Measurements from ENCODE around the gene GNS. TPM values are rescaled to one million over a fixed set of nuclear protein-coding genes. Genes with fewer than 3 reads are reported as not detected.
"Not testable (repeated sequence)": the region's sequence is repeated elsewhere in the genome, so short reads cannot be mapped to it uniquely, and the experiment has no call there.

The GNS gene
- total RNA-seq, 2 donors from 2014 or later: 18.9 to 43.7 TPM

DNA sequence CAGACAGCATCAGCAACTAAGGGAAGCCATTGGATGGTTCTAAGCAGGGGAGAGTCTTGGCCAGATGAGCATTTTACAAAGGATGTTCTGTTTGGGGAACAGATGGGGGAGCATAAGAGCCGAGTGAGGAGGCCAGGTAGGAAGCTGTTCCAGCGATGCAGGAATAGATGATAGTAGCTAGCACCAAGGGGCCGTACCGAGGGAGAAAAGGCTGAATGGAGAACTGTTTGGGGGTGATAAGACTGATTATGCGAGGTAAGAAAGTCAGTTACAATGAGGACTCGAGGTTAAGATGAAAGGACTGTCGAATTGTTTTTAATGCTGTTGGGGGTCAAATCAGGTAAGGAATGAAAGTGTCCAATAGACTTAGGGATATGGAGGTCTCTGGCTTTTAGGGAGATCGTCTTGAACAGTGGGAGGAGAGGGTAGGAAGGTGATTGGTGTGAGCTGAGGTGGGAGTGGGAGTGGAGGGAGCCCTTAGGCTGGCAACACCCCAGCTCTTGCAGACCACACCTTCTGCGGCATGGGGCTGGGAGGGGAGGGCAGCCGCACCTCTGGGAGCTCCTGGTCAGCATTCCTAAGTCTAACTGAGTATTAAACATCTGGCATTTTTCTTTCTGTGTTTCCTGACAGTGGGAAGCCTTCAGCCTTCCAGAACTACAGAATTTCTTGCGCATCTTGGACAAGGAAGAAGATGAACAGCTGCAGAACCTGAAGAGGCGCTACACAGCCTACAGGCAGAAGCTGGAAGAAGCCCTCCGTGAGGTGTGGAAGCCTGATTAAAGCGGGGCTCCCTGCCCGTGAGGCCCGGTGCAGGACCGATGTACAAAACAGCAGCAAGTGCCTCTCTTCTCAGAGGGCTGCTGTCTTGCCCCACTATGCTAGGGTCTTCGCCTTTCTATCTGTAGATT, 64.8 kb downstream of the GNS start:
- DNase-seq (ENCODE audit: low spot score): no peak
- no peak overlapping the region for H3K4me3 Mint-ChIP-seq
- no peaks in the 10 kb centered on the region for H3K27me3 Mint-ChIP-seq
- H3K36me3 Mint-ChIP-seq: peaks cover 21% of the 10 kb centered on the region
- H3K4me1 Mint-ChIP-seq (ENCODE audit: low read depth in 2 of 2): peaks cover 31 to 36% of the 10 kb centered on the region in 2 donors
- H3K27ac Mint-ChIP-seq: peak overlapping the region; percentile 32 to 49
- no peaks in the 10 kb centered on the region for H3K9me3 Mint-ChIP-seq
- ATAC-seq: no peak

- ATAC-seq (no peak), DNase-seq (ENCODE audit: low spot score) (no peak)
- Mint-ChIP-seq H3K36me3 (peaks cover 21% of the 10 kb centered on the region), H3K4me1 (ENCODE audit: low read depth in 2 of 2) (peaks cover 35 to 38% of the 10 kb centered on the region in 2 donors), H3K4me3 (no peak overlapping the region), H3K9me3 (no peaks in the 10 kb centered on the region), H3K27me3 (no peaks in the 10 kb centered on the region), H3K27ac (peak overlapping the region; percentile 5 to 86)
Observed at GRCh38 chr12:64691795-64692583, 67.2 kb downstream of the GNS start.

- H3K4me1 Mint-ChIP-seq (ENCODE audit: low read depth in 2 of 2): peaks cover 29 to 38% of the 10 kb centered on the region in 2 donors
- H3K36me3 Mint-ChIP-seq: peaks cover 21% of the 10 kb centered on the region
- no peak for ATAC-seq
- H3K27ac Mint-ChIP-seq: peak overlapping the region; percentile 5 to 86
- no peak overlapping the region for H3K4me3 Mint-ChIP-seq
- H3K27me3 Mint-ChIP-seq: no peaks in the 10 kb centered on the region
- DNase-seq (ENCODE audit: low spot score): no peak
- no peaks in the 10 kb centered on the region for H3K9me3 Mint-ChIP-seq
Observed at GRCh38 chr12:64691227-64691794, 67.9 kb downstream of the GNS start.

DNA sequence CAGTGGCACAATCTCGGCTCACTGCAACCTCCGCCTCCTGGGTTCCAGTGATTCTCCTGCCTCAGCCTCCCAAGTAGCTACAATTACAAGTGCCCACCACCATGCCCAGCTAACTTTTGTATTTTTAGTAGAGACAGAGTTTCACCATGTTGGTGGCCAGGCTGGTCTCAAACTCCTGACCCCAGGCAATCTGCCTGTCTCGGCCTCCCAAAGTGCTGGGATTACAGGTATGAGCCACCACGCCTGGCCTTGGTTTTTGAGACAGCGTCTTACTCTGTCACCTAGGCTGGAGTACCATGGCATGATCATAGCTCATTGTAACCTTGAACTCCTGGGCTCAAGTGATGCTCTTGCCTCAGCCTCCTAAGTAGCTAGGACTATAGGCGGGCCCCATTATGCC, 69.0 kb downstream of the GNS start:
- H3K36me3 Mint-ChIP-seq: peaks cover 18% of the 10 kb centered on the region
- H3K4me3 Mint-ChIP-seq; DNase-seq (ENCODE audit: low spot score); ATAC-seq; H3K27ac Mint-ChIP-seq; H3K27me3 Mint-ChIP-seq; H3K9me3 Mint-ChIP-seq: not testable (repeated sequence)
- H3K4me1 Mint-ChIP-seq (ENCODE audit: low read depth in 2 of 2): peaks cover 30 to 35% of the 10 kb centered on the region in 2 donors

DNA sequence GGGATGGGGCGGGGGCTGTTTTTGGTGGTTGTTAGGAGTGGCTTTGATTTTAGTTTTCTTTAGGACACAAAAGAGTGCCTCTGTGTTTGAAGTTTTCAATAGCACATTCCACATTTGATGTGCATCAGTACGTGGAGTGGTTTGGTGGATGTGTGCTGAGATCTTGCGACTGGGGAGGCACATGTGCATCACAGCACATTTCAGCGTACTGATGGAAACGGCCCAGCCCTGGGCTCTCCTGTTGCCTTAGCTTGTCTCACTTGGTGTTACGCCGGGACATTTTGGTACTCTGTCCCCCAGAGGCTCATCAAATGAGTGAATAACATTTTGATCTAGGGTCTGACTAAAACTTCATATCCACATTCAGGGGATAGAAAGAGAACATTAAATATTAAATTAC, 70.5 kb downstream of the GNS start:
- no peak overlapping the region for H3K4me3 Mint-ChIP-seq
- no peaks in the 10 kb centered on the region for H3K9me3 Mint-ChIP-seq
- H3K27me3 Mint-ChIP-seq: no peaks in the 10 kb centered on the region
- peak overlapping the region; percentile 29 to 64 for H3K27ac Mint-ChIP-seq
- ATAC-seq (no peak), DNase-seq (ENCODE audit: low spot score) (no peak)
- peaks cover 32 to 36% of the 10 kb centered on the region in 2 donors for H3K4me1 Mint-ChIP-seq (ENCODE audit: low read depth in 2 of 2)
- peaks cover 11% of the 10 kb centered on the region for H3K36me3 Mint-ChIP-seq

GRCh38 chr12:64688219-64688618, 71.0 kb downstream of the GNS start:
- Mint-ChIP-seq H3K9me3 (no peaks in the 10 kb centered on the region), H3K27me3 (no peaks in the 10 kb centered on the region), H3K27ac (peak overlapping the region; percentile 29 to 64), H3K36me3 (peaks cover 11% of the 10 kb centered on the region), H3K4me1 (ENCODE audit: low read depth in 2 of 2) (peaks cover 35 to 39% of the 10 kb centered on the region in 2 donors), H3K4me3 (no peak overlapping the region)
- DNase-seq (ENCODE audit: low spot score) (no peak), ATAC-seq (no peak)

DNA sequence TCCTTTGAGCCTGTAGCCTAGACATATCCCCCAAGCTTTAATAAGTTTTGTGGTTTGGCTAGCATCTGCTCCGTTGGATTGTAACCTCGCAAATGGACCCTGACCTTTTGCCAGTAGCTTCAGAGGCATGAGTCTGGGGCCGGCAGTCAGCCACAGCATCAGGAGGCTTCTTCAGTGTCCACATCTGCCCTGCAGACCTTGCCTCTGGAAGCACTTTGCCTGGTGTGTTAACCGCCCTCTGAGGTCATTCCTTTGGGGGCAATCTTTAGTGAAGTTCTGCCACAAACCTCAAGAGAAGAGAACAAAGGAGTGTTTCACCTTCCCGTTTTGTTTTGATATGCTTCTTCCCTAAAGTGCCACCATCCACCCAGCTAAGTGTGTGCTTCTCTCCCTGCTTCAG, 71.4 kb downstream of the GNS start:
- Mint-ChIP-seq H3K36me3 (peaks cover 11% of the 10 kb centered on the region), H3K27ac (peak overlapping the region; percentile 29 to 64), H3K4me3 (no peak overlapping the region), H3K4me1 (ENCODE audit: low read depth in 2 of 2) (peaks cover 39 to 43% of the 10 kb centered on the region in 2 donors), H3K27me3 (no peaks in the 10 kb centered on the region), H3K9me3 (no peaks in the 10 kb centered on the region)
- DNase-seq (ENCODE audit: low spot score): no peak
- no peak for ATAC-seq

DNA sequence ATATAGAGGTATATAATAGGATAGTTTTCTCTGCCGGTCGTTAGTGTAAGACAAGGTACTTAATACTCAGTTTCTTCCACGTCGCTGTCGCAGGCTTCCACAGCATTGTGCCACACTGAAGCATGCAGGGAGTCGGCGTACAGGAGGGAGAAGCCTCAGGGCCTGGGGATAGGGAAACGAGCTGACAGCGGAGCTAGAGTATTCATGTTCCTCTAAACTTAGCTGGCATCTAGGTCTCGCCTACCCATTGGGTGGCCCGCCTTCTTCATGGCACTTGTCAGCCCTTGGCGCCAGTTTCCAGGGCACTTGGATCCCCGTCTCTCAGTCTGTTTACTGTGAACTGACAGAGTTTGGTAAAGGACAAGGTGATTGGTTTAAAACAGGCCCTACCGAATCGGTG, 73.6 kb downstream of the GNS start:
- H3K4me1 Mint-ChIP-seq (ENCODE audit: low read depth in 2 of 2): peaks cover 45 to 53% of the 10 kb centered on the region in 2 donors
- DNase-seq (ENCODE audit: low spot score): no peak
- H3K27me3 Mint-ChIP-seq: no peaks in the 10 kb centered on the region
- no peak for ATAC-seq
- no peak overlapping the region for H3K4me3 Mint-ChIP-seq
- no peaks in the 10 kb centered on the region for H3K9me3 Mint-ChIP-seq
- H3K36me3 Mint-ChIP-seq: peaks cover 6% of the 10 kb centered on the region
- H3K27ac Mint-ChIP-seq: peak overlapping the region; percentile 79 to 83

DNA sequence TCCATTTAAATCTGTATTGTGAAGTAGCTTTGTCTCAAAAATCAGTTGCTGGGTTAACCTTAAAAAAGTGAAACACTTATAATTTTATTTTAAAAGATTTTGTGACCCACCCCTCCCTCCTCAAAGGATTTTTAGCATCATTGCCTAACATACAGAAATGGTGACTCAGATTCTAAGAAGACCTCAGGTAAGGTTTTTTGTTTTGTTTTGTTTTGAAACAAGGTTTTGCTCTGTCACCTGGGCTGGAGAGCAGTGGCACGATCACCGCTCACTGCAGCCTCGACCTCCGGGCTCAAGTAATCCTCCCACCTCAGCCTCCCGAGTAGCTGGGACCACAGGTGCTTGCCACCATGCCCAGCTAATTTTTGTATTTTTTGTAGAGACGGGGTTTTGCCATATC, 74.2 kb downstream of the GNS start:
- Mint-ChIP-seq H3K4me1 (ENCODE audit: low read depth in 2 of 2) (peaks cover 48 to 54% of the 10 kb centered on the region in 2 donors), H3K4me3 (no peak overlapping the region), H3K36me3 (peaks cover 6% of the 10 kb centered on the region), H3K9me3 (no peaks in the 10 kb centered on the region), H3K27me3 (no peaks in the 10 kb centered on the region), H3K27ac (peak overlapping the region; percentile 79 to 83)
- DNase-seq (ENCODE audit: low spot score): no peak
- ATAC-seq: no peak

GRCh38 chr12:64683816-64684543, 75.2 kb downstream of the GNS start:
- no peaks in the 10 kb centered on the region for H3K27me3 Mint-ChIP-seq
- no peaks in the 10 kb centered on the region for H3K9me3 Mint-ChIP-seq
- H3K36me3 Mint-ChIP-seq: peaks cover 6% of the 10 kb centered on the region
- peaks cover 55 to 63% of the 10 kb centered on the region in 2 donors for H3K4me1 Mint-ChIP-seq (ENCODE audit: low read depth in 2 of 2)
- no peak for ATAC-seq
- no peak for DNase-seq (ENCODE audit: low spot score)
- H3K4me3 Mint-ChIP-seq: peak overlapping the region; percentile 83
- peak overlapping the region; percentile 79 to 83 for H3K27ac Mint-ChIP-seq

DNA sequence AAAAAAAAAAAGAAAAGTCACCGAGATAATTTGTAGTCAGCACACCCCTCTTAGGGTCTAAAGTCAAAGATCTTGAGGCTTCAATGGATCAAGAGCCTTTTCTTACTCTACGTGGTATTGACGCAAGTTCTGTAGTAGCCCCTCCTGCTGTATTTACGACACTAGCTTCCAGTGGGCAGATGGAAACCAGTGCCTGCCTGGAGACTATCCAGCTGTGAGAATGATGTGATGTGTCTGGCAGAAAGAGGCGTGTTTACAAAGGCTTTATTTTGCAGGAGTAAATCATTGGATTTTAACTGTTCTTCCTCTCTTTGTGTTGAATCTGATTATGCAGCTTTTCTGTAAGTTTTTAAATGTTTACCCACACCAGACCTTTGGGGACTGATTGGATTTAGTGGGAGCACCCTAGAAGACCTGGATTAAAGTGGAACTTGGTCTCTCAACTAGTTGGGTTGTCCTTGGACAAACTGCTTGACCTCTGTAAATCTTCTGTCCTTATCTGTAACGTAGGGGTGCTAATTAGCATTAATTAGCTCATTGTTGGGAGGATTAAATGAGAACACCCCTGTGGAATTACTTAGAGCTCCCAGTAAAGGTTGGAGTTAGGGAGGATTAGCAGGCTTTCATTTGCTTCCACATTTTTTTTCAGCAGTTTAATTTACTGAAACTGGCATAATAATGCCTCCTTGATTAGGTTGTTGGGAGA, 76.5 kb downstream of the GNS start:
- DNase-seq (ENCODE audit: low spot score) (no peak), ATAC-seq (no peak)
- Mint-ChIP-seq H3K27me3 (no peaks in the 10 kb centered on the region), H3K27ac (peak overlapping the region; percentile 79 to 83), H3K36me3 (peaks cover 6% of the 10 kb centered on the region), H3K4me1 (ENCODE audit: low read depth in 2 of 2) (peaks cover 48 to 63% of the 10 kb centered on the region in 2 donors), H3K9me3 (no peaks in the 10 kb centered on the region), H3K4me3 (peak overlapping the region; percentile 75)

GRCh38 chr12:64681200-64682052, 77.8 kb downstream of the GNS start:
- Mint-ChIP-seq H3K27ac (peak overlapping the region; percentile 83 to 93), H3K9me3 (no peaks in the 10 kb centered on the region), H3K4me1 (ENCODE audit: low read depth in 2 of 2) (peaks cover 55 to 70% of the 10 kb centered on the region in 2 donors), H3K36me3 (peaks cover 6% of the 10 kb centered on the region), H3K27me3 (no peaks in the 10 kb centered on the region), H3K4me3 (peak overlapping the region; percentile 91)
- ATAC-seq: peak in 1 of 2 donors; percentile 63
- no peak for DNase-seq (ENCODE audit: low spot score)
